ENCODE data around the gene PIP4K2C. TPM values are rescaled to one million over a fixed set of nuclear protein-coding genes. Genes with fewer than 3 reads are reported as not detected.
"Not testable (repeated sequence)": the region's sequence is repeated elsewhere in the genome, so short reads cannot be mapped to it uniquely, and the experiment has no call there.

PIP4K2C gene
- total RNA-seq, 1 donor from 2014 or later, result 27.5 TPM

DNA sequence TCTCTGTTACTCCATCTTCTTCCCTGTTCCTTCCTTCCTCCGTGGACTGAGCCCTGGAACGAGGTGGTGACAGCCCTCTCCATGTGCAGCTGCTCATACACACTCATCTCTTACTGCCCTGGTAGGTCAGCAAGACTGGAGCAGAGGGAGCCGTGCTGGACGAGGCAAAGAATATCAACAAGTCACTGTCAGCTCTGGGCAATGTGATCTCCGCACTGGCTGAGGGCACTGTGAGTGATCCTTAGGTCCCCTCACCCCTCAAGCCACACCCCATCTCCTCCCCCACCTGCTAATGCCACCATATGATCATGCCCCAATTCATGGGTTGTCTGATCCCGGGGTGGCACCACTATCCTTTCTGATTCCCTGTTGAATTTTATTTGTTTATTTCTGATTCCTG lies 22.2 kb upstream of the PIP4K2C start:
- peaks cover 19% of the 10 kb centered on the region for H3K36me3 Mint-ChIP-seq (ENCODE audit: unreplicated experiment)
- no peak for DNase-seq
- H3K9me3 Mint-ChIP-seq (ENCODE audit: unreplicated experiment), result peaks cover 4% of the 10 kb centered on the region
- no peaks in the 10 kb centered on the region for H3K4me1 Mint-ChIP-seq (ENCODE audit: low read depth, unreplicated experiment)
- H3K27ac Mint-ChIP-seq (ENCODE audit: unreplicated experiment), result no peak overlapping the region
- no peak overlapping the region for H3K4me3 Mint-ChIP-seq (ENCODE audit: unreplicated experiment)
- no peak for TF ChIP-seq CTCF (IDR thresholded peaks at IDR 0.05; ENCODE audit: partially characterized antibody, unreplicated experiment)
- peaks cover 4% of the 10 kb centered on the region for H3K27me3 Mint-ChIP-seq (ENCODE audit: unreplicated experiment)

DNA sequence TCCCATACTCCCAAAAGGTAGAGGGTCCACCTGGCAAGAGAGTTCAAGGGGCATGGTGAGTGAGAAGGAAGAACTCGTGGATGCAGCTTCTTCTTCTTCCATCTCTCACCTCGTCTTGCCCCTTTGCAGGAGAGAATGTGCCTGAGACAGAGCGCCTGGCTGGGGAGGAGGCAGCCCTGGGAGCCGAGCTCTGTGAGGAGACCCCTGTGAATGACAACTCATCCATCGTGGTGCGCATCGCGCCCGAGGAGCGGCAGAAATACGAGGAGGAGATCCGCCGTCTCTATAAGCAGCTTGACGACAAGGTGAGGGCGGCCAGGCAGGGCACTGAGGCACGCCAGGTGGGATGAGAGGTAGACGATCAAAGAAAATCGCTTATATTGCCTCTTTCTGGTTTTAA lies 21.1 kb upstream of the PIP4K2C start:
- peaks cover 11% of the 10 kb centered on the region for H3K36me3 Mint-ChIP-seq (ENCODE audit: unreplicated experiment)
- DNase-seq, result no peak
- no peak for TF ChIP-seq CTCF (IDR thresholded peaks at IDR 0.05; ENCODE audit: partially characterized antibody, unreplicated experiment)
- peaks cover 4% of the 10 kb centered on the region for H3K27me3 Mint-ChIP-seq (ENCODE audit: unreplicated experiment)
- H3K4me3 Mint-ChIP-seq (ENCODE audit: unreplicated experiment), result no peak overlapping the region
- H3K9me3 Mint-ChIP-seq (ENCODE audit: unreplicated experiment), result peaks cover 4% of the 10 kb centered on the region
- no peaks in the 10 kb centered on the region for H3K4me1 Mint-ChIP-seq (ENCODE audit: low read depth, unreplicated experiment)
- H3K27ac Mint-ChIP-seq (ENCODE audit: unreplicated experiment), result no peak overlapping the region

DNA sequence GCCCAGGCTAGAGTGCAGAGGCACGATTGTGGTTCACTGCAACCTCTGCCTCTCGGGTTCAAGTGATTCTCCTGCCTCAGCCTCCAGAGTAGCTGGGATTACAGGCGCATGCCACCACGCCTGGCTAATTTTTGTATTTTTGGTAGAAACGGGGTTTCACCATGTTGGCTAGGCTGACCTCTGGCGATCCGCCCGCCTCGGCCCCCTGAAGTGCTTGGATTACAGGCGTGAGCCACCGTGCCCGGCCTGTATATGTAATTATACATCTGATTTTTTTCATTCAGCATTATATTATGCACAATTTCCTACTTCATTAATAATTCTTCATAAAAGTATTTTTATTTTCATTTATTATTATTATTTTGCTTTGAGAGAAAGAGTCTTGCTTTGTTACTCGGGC lies 20.6 kb upstream of the PIP4K2C start:
- H3K4me3 Mint-ChIP-seq (ENCODE audit: unreplicated experiment); H3K4me1 Mint-ChIP-seq (ENCODE audit: low read depth, unreplicated experiment); H3K27ac Mint-ChIP-seq (ENCODE audit: unreplicated experiment); H3K27me3 Mint-ChIP-seq (ENCODE audit: unreplicated experiment); H3K9me3 Mint-ChIP-seq (ENCODE audit: unreplicated experiment); DNase-seq: not testable (repeated sequence)
- H3K36me3 Mint-ChIP-seq (ENCODE audit: unreplicated experiment), result peaks cover 11% of the 10 kb centered on the region

GRCh38 chr12:57571926-57572762 lies 18.8 kb upstream of the PIP4K2C start:
- Mint-ChIP-seq H3K36me3 (ENCODE audit: unreplicated experiment) (peaks cover 18% of the 10 kb centered on the region), H3K4me1 (ENCODE audit: low read depth, unreplicated experiment) (no peaks in the 10 kb centered on the region), H3K4me3 (ENCODE audit: unreplicated experiment) (no peak overlapping the region), H3K9me3 (ENCODE audit: unreplicated experiment) (peaks cover 7% of the 10 kb centered on the region), H3K27me3 (ENCODE audit: unreplicated experiment) (peaks cover 6% of the 10 kb centered on the region), H3K27ac (ENCODE audit: unreplicated experiment) (no peak overlapping the region)
- TF ChIP-seq CTCF (IDR thresholded peaks at IDR 0.05; ENCODE audit: partially characterized antibody, unreplicated experiment), result no peak
- no peak for DNase-seq

GRCh38 chr12:57574795-57575194 lies 16.2 kb upstream of the PIP4K2C start:
- Mint-ChIP-seq H3K36me3 (ENCODE audit: unreplicated experiment) (peaks cover 16% of the 10 kb centered on the region), H3K4me3 (ENCODE audit: unreplicated experiment) (no peak overlapping the region)

More at GRCh38 chr12:57574795-57575194, 16.2 kb upstream of the PIP4K2C start:
- DNase-seq, result no peak
- peaks cover 10% of the 10 kb centered on the region for H3K27me3 Mint-ChIP-seq (ENCODE audit: unreplicated experiment)
- TF ChIP-seq CTCF (IDR thresholded peaks at IDR 0.05; ENCODE audit: partially characterized antibody, unreplicated experiment), result no peak
- H3K27ac Mint-ChIP-seq (ENCODE audit: unreplicated experiment), result no peak overlapping the region
- H3K9me3 Mint-ChIP-seq (ENCODE audit: unreplicated experiment), result peaks cover 8% of the 10 kb centered on the region
- H3K4me1 Mint-ChIP-seq (ENCODE audit: low read depth, unreplicated experiment), result no peaks in the 10 kb centered on the region
